GM18498 (cell line): ENCODE results near the gene APIP.
"Not testable (repeated sequence)": the region's sequence is repeated elsewhere in the genome, so short reads cannot be mapped to it uniquely, and the experiment has no call there.

ENCODE experiments used
- ATAC-seq: cut with Tn5 transposase; IDR thresholded peaks from one replicate; pipeline ENCODE4 v1.9.1; 2021; ENCODE audit warnings: mild to moderate bottlenecking, moderate library complexity; ENCODE audit not compliant: unreplicated experiment

The APIP gene

DNA sequence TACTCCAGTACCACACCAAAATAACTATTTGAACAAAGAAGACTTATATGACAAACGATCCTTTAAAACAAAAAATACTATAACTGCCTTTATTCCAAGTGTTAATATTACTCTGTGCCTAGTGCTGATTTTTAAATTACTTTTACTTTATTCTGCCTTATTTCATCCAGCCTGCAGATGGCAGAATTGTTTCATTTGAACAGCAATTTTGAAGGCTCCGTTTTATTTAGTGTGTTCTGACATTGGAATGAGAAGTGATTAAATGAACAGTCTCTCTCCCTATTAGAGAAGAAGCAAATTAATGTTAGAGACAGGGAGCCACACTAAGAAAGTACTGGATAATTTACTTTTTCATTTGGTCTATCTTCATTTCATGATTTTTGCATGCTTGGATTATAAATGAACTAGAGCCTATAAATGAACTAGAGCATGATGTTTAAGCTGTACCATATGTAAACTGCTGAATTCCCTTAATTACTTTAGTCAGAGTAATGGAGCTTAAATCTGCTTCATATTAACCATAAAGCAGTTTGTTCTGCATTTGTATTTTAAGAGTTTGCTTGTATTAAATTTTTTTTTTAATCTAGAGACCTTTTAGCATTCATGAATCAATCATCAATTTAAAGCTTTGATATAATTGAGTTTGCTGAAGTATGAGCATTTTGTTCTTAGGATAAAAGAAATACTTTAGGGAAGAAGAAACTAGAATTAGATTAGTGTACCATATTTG is 10.1 kb upstream of the APIP start:
- no peak for ATAC-seq

DNA sequence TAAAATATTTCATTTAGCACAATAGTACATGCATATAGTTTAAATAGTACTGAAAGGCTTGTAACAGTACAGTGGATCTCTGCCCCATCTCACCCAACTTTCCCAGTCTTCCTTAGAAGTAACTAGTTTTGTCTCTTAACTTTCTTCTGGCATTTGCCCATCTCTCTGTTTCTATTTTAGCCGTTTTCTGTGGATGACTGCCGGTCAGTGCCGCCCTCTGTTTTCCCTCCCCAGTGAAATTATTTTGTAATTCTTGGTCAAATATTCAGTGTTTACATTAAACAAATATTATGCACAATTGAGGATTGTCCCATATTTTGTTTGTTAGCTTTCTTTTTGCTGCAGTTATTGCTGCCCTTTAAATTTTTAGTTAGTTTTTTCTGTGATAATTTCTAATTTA is 8.5 kb upstream of the APIP start:
- ATAC-seq, result no peak

DNA sequence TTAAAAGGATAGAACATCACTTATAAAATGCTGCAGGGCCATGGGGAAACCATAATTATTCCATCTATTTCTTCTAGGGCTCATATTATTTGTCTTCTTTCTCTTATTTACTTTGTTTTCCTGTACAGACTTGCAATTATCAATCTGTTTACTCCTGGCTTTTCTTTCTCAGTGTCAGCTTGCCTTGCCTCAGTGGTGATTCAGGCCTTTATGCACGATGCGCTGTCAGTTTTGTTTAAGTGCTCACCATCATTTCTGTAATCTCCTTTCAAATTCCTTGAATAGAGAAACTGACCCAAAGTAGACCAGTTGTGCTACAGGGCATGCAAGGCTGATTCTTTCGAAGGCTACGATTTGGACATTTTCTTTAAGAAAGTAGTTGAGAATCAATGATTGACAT is 5.0 kb upstream of the APIP start:
- no peak for ATAC-seq

DNA sequence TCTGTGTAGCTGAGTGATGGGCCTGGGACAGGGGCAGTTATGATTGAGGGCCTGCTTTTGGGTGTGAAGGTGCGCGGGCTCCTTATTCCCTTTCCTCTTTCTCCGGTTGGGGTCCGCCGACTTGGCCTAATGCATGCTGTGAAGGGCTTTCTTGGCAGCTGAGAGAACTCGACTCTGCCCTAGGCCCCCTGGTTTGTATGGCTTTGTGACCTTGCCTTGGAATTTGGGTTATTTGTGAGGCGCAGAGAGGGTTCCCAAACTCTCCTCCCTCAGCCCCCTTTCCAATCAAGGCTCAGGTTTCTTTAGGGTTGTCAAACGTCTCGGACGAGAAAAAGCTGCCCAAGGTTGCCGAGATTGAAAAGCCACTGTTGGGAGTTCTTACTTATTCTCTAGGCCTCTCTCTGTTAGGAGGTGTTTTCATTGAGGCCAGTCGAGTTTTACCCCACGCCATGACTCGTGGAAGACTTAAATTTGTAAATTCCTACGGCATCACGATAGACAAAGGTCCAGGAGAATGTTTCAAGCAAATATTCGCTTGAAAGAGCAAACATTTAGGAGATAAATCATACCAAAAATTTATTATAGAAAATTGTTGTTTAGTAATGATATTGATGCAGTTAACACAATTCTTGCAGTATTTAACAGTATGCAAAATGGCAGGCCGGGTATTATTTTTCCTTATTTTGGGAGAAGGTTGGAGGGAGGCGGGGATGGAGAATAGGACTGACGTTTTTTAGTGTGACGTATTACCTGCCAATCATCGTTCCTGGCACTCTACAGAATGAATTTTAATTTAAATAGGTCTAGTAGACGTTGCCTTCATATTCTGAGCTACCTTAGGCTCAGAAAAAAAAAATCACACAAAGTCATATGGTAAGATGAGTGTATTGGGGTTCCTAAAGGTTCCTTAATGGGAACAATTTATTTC is 928 bp upstream of the APIP start:
- ATAC-seq, result peak; percentile 20

DNA sequence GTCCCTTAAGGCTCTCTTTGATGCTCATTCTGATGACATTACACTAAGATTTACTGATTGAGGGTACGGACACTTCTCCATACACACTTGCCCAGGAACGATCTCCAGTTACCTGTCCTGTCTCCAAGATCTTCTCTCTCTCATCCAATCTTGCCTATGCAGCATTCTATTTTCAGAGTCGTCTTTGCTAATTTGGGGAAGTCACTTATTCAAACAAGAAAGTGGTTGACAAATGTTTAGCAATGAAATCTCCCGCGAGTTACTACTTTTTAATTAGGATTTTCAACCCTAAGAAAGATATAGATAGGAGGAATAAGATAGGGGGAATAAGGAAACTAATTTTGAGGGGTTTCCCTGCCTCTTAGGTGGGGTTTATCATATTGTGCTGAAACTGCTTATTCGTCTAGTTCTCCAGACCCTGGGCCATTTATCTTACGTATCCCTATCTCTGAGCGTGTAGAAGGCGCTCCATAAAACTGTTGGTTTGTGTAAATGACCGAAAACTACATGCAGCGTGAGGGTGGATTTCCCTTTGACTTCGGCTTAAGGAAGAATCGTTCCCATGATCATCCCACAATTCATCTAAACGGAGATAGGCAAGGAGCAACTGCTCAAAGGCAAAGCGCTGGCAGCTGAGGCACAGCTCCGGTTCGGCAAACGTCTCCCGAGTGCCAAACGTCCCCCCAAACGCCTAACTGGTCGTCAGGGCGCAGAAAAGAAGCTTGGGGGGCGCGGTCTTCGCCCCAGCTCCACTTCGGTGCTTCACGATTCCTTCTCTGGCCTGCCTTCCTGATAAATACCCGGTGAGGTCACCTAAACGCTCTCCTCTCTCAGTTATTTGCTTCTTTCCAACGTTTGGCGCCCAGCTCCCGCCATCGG is 804 bp downstream of the APIP start:
- peak; percentile 1 for ATAC-seq

GRCh38 chr11:34913556-34913955 is 2.6 kb downstream of the APIP start:
- not testable (repeated sequence) for ATAC-seq

- ATAC-seq, result no peak
Measured at GRCh38 chr11:34911676-34912075, 4.5 kb downstream of the APIP start.

- ATAC-seq, result peak; percentile 49
Measured at GRCh38 chr11:34910817-34911216, 5.4 kb downstream of the APIP start.

DNA sequence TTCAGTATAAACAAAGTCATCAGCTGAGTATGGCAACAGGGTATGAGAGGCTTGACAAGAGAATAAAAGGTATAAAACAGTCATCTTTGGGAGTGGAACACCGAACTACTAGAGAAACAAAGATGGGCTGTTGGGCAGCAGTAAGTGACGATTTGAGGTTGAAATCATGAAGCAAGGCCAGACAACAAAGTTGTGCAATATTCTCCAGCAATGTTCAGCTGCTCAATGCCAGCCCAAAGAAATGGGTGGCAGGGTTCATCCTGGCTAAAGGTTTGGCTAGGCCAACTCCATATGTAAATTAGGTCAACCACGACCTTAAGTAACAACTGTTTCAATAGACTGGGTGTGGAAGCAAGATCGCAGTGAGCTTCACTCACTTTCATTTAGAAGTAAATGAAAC is 6.2 kb downstream of the APIP start:
- ATAC-seq, result no peak

GRCh38 chr11:34909415-34909814 is 6.8 kb downstream of the APIP start:
- ATAC-seq, result no peak

- ATAC-seq, result peak; percentile 59
Measured at GRCh38 chr11:34907934-34908593, 8.1 kb downstream of the APIP start.

DNA sequence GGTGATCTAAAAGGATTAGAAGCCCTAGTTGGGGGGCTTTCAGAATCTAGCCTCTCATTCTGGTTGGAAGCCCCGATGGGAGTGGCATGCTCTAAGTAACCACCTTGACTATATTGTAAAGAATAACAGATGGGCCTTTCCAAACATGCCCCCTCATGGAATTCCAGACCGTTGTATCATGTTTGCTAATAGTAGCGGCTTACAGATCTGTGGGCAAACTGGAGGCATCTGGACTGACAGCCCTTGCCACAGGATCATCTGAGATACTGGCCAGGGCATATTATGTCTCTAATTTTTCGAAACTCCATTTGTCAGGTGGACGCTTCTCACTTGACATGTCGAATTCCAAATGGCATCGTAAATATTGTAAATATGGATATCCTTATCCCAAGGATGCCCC is 10.5 kb downstream of the APIP start:
- ATAC-seq, result no peak

GRCh38 chr11:34904421-34904955 is 11.7 kb downstream of the APIP start:
- ATAC-seq, result no peak

DNA sequence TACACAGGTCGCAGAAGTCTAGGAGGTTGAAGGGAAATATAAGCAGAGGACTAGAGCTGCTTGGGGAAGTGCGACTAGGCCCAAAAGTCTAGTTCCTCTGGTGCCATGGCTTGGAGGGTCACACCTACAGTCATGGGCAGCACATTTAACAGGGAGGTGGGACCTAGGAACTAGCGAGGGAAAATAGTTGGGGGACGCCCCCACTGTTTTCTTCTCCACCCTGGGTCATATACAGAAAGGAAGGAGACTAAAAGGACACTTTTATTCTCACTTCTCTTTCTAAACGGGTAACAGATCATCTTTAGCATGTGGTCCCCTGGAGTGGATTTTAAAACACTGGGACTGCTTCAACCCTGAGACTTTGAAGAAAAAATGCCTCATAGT is 16.6 kb downstream of the APIP start:
- ATAC-seq, result no peak

- ATAC-seq, result no peak
Measured at GRCh38 chr11:34898474-34898873, 17.7 kb downstream of the APIP start.

GRCh38 chr11:34897171-34897870 is 18.9 kb downstream of the APIP start:
- ATAC-seq, result no peak

DNA sequence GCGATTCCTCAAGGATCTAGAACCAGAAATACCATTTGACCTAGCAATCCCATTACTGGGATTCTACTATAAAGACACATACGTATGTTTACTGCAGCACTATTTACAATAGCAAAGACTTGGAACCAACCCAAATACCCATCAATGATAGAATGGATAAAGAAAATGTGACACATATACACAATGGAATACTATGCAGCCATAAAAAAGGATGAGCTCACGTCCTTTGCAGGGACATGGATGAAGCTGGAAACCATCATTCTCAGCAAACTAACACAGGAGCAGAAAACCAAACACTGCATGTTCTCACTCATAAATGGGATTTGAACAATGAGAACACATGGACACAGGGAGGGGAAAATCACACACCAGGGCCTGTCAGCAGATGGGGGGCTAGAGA is 20.0 kb downstream of the APIP start:
- not testable (repeated sequence) for ATAC-seq

DNA sequence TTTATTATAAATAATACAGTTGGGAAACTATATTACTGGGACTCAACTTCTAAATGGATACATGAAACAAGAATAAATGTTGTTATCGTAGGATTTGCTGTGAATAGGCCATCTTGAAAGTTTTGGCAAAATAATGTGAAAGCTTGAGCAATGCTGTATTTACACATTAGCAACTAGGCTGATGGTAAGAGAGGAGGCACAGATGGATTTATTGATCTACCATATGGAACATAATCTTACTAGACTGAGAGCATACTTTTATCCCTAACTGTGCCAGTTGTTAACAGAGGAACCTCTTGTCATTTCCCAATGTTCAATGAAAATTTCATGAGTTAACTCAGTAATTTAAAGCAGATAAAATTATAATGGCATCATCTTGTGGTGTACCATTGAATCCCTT is 22.8 kb downstream of the APIP start:
- no peak for ATAC-seq

- ATAC-seq, result no peak
Measured at GRCh38 chr11:34891611-34892010, 24.6 kb downstream of the APIP start.

DNA sequence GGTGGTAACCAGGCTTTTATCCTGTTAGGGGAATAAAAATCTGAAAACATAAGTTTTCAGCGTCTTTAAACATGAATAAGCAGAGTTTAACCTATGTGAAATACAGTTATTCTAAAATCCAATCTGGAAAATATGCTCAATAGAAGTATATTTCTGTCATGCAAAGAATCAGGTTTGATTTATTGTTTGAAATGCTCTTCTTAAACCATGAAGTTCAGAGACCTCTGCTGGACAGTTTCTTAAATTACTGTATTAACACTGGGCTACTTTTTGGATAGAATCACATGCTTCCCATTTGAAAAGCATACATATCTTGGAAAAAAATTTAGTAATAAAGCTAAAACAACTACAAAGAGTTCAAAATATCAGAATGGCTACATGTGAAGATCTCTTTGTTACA is 25.4 kb downstream of the APIP start:
- ATAC-seq, result no peak
